SKM-1 treated with dmso at 0.1 percent for 144 hours (cell line): ENCODE results near the gene KIFC3.
A peak's percentile ranks its signal among the peaks of the same experiment; 100 is the strongest.
"Not testable (repeated sequence)": the region's sequence is repeated elsewhere in the genome, so short reads cannot be mapped to it uniquely, and the experiment has no call there.

ENCODE experiments used
- DNase-seq: peaks from one replicate; lab custom pipeline; 2025; ENCODE audit not compliant: unreplicated experiment; lab: John Stamatoyannopoulos, UW

The KIFC3 gene, protein sequence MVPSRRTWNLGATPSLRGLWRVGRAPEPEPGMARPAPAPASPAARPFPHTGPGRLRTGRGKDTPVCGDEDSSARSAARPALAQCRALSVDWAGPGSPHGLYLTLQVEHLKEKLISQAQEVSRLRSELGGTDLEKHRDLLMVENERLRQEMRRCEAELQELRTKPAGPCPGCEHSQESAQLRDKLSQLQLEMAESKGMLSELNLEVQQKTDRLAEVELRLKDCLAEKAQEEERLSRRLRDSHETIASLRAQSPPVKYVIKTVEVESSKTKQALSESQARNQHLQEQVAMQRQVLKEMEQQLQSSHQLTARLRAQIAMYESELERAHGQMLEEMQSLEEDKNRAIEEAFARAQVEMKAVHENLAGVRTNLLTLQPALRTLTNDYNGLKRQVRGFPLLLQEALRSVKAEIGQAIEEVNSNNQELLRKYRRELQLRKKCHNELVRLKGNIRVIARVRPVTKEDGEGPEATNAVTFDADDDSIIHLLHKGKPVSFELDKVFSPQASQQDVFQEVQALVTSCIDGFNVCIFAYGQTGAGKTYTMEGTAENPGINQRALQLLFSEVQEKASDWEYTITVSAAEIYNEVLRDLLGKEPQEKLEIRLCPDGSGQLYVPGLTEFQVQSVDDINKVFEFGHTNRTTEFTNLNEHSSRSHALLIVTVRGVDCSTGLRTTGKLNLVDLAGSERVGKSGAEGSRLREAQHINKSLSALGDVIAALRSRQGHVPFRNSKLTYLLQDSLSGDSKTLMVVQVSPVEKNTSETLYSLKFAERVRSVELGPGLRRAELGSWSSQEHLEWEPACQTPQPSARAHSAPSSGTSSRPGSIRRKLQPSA

DNA sequence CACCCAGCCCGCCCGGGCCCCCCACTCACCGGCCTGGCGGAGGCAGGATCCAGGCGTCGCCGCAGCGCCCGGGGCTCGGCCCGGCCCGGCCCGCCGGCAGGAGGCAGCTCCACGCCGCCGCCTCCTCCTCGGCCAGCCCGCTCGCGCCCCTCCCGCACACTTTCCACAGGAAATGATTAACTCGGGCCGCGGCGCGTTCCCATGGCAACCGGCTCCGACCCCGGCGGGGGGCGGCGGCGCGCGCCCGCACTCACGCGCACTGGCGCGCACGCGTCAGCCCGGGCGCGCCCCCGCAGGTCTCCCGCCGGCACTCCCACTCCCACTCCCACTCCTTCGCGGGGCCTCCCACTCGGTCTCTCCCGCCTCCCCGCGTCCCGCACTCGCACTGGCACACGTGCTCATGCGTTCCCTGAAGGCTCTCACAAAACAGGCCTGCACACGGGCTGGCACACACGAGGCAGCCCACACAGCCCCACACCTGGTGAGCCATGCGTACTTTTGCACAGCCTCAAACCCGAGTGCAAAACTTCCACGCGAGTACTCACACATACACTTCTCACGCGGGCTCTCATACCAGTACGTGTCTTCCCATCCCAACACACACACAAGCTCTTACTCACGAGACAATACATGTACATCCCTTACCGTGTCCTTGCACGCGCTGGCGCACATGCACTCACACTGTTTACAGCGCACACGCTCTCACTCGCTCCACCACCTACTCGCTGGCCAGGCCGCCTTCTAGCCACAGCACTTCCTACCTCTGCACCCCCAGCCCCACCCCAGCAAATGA is at the start of gene KIFC3:
Gene KIFC3, minus strand, starts transcription at position 151 of the 793 bp plus-strand sequence. CDS start 4,248 bp downstream, outside the sequence.
- DNase-seq = peak; percentile 44

DNA sequence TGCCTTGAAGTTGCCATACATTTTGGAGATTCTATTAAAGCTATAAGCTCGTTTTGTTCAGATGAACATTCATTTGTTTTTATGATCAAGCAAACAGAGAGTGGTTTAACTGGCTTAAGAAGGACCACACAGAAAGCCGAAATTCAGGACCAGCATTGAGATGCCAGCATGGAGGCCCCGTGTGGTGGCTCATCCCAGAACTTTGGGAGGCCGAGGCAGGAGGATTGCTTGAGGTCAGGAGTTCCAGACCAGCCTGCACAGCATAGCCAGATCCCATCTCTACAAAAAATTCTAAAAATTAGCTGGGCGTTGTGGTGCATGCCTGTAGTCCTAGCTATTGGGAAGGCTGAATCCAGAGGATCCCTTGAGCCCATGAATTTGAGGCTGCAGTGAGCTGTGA is 45.9 kb upstream of the KIFC3 start:
- DNase-seq = no peak

DNA sequence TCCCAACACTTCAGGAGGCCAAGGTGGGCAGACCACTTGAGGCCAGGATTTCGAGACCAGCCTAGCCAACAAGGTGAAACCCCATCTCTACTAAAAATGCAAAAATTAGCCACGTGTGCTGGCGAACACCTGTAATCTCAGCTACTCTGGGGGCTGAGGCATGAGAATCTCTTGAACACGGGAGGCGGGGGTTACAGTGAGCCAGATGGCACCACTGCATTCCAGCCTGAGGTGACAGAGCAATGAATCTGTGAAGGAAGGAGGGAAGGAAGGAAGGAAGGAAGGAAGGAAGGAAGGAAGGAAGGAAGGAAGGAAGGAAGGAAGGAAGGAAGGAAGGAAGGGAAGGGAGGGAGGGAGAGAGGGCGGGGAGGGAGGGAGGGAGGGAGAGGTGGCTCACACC is 44.6 kb upstream of the KIFC3 start:
- DNase-seq = not testable (repeated sequence)

DNA sequence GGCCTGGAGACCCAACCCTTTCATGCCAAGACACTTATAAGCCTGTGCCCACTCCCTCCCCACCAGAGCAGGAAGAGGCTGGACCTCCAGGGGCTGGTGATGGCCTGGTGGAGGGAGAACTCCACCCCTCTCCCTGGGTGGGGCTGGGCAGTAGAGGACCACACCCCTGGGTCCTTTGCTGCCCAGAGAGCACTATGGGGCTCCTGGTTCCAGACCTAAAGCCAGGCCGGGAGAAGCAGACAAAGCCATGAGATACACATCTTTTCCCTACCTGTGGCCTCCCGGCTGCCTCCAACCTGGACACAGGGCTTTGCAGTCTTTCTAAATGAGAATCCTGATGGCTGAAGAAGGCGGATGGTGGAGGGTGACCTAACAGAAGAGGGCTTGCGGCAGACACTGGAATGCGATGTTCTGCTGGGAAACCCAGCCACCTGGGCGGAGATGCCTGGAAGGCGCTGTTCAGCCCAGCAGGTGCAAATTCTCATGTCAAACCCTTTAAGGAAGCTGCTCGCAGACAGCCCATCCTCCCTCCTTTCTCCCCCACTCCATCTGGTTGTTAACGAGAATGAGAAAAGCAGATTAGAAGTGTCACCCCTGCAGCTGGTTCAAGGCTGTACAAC is 43.9 kb upstream of the KIFC3 start:
- no peak for DNase-seq

DNA sequence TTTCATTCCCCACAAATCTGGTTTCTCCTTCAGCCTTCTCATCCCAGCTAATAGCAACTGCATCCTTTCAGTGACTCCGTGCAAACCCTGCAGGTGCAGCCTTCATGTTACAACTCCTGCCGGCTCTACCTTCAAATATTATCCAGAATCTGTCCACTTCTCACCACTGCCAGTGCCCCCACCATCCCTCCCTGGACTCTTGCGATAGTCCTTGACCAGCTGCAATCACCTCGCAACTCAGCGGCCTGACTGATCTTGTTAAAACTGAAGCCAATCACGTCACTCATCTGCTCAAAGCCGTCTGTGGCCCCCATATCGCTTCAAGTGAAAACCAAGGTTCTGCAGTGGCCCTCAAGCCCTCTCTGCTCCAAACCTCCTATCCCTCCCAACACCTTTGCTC is 42.8 kb upstream of the KIFC3 start:
- DNase-seq = no peak

DNA sequence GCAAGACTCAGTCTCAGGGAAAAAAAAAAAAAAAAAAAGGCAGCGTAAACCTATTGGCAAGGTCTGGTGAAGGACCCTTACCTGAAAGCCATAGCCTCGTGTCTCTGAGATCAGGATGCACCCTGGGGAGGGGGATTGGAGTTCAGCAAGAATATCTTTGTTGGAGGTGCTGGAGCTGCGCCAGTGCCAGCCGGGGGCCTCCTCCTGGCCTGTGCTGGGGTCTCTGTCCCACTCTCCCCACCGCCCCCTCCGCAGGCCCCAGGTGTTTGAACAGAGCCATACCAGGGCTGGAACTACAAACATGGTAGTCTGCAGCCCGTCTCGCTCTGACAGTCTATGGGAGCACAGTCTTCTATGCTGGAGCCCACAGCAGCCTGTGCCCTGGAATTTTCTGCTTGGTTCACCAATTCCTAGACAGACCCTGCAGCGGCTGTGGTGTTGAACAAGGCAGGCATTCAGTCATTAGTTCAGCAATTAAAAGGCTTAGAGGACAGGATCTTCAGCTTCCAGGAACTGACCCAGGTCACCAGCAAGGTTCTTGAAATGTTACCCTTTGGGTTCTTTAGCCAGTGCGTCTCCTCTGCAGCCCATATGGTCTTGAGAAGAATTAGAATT is 42.2 kb upstream of the KIFC3 start:
- DNase-seq = no peak

DNA sequence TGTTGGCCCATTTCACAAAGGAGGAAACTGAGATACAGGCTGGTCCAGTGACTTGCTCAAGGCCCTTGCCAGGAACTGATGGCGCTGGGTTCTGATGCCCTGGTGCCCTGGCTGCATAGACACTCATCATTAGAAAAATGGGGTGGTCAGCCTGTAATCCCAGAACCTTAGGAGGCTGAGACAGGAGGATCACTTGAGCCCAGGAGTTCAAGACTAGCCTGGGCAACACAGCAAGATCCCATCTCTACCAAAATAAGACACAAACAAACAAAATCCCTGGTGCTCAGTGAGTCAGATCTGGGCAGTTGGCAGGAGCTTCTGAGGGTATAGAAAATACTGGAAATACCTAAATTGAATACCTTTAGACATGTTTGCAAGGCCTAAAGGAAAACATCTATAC is 41.1 kb upstream of the KIFC3 start:
- DNase-seq = no peak

DNA sequence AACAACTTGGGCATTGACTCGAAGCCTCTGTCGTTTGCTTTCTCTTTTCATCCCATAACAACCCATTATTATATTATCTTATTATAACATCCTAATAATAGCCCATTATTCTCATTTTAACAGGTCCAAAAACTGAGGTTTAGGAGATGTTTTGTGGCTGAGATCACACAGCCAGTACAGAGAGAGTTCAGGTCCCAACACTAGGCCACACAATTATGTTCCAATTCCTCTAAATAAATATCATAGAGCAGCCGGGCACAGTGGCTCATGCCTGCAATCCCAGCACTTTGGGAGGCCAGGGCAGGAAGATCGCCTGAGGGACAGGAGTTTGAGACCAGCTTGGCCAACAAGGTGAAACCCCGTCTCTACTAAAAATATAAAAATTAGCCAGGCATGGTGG is 40.3 kb upstream of the KIFC3 start:
- DNase-seq = no peak

DNA sequence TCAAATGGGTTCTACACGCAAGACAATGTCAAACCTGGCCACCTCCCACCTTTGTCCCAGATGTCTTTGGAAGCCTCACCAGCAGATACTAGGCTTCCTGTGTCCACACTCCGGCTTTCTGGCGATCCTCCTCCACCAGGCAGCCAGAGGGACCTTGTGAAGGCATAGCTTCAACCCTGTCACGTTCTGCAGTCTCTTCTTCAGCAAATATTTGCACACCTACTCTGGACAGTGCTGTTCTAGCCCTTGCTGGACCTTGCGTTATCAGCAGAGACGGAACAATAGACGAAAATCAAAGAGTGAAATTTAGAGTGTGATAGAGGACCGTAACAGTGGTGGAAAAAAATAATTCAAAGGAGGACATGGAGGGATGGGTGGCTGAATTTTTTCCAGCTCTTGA is 38.5 kb upstream of the KIFC3 start:
- no peak for DNase-seq

DNA sequence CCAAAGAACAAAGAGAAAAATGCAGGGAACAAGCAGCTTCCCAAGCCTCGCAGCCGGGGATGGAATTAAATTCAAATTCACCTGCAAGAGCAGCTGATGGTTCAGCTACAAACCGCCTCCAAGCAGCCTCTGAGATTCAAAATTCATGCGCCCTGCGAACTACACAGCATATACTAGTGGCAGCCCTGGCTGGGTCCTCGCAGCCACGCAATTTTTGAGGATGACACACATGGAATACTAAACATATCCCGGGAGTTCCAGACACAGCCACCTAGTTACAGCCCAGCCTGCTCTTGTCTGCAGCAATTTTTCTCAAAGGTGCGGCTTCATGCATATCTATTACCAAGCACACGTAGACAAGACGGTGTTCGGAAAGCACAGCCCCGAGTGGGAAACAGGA is 35.9 kb upstream of the KIFC3 start:
- DNase-seq = no peak

DNA sequence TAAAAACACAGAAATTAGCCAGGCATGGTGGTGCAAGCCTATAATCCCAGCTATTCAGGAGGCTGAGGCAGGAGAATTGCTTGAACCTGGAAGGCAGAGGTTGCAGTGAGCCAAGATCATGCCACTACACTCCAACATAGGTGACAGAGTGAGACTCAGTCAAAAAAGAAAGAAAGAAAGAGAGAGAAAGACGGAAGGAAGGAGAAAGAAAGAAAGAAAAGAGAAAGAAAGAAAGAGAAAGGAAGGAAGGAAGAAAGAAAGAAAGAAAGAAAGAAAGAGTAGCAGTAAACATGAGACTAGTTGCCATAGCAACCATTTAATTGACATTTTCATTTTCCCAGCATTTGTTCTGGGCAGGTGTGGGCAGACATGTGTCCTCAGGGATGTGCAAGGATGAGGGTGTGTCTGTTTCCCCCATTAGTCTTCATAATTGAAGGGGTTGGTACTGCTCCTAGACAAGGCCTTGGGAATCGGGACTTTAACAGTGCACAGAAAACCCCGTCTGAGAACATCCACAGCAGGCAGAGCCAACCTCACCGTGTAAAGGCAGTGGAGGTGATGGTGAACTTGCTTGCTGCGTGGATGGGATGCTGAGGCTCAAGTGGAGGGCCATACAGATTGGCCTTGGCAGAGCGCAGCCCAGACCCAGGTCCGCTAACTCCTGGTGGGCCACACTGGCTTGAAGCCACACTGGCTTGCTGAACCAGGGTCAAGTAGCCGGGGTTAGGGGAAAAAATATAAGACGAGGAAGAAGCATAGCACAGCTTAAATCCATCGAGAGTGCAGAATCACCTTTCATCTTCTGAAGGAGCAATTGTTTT is 35.2 kb upstream of the KIFC3 start:
- DNase-seq = no peak

DNA sequence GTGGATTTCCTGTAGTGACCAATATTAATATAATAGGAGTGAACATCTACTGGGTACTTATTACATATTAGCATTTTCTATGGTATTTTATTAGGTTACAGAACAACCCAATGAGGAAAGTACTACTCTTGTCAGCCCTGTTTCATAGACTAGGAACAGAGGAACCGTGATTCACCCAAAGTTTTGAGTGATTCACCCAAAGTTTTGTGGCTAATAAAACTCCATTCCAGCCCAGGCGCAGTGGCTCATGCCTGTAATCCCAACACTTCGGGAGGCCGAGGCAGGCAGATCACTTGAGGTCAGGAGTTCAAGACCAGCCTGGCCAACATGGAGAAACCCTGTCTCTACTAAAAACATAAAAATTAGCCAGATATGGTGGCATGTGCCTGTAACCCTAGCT is 33.1 kb upstream of the KIFC3 start:
- DNase-seq = not testable (repeated sequence)

DNA sequence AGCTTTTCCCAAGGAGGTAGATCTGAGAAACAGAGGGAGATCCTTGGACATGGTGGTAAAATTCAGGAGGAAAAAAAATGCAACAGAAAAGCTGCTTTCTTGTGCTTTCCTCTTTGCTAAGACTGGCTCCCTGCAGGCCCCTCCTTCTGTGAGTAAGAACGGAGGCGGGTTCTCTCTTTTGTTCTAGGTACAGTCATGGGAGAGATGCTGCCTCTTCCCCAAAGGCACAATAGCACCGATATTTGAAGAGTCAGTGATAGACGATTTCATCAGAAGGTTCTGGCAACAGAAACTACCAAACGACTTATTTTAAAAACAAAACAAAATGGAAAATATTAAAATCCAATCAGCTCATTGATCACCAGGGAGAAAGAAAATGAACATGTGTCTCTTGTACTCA is 32.6 kb upstream of the KIFC3 start:
- DNase-seq = no peak

DNA sequence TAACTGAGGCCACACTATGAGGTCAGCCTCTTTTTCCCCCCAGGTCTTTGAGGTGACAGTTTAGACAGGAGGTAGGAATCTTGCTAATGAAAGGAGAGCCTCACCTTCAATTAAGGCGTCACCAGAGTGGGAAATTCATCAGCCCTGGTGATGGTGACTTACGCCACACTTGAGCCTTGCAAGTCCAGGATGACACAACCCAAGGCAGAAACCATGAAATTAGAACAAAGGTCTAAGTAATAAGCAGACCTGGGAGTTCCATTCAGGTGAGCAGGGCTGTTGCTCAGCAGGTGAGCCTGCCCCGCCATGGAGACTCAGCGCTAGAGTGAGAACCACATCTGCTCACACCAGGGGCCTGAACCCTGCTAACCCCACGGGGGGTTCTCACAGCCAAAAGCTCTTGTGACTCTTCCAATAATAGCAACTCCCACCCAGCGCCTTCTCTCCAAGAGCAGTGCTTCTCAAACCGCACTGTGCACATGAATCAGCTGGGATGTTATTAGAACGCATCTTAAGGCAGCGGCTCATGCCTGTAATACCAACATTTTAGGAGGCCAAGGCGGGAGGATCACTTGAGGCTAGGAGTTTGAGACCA is 28.7 kb upstream of the KIFC3 start:
- DNase-seq = no peak

DNA sequence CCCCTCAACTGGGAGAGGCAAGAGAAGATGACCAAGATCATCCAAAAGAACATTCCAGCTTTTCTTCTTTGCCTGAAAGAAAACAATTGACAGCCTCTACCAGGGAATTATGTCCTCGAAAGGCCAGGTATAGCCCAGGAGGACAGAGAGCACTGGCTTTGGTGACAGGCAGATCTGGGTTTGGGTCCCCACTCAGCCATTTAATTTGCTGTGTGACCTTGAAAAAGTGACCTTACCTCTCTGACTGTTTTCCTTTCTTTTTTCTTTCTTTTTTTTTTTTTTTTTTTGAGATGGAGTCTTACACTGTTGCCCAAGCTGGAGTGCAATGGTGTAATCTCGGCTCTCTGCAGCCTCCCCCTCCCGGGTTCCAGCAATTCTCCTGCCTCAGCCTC is 27.7 kb upstream of the KIFC3 start:
- no peak for DNase-seq

DNA sequence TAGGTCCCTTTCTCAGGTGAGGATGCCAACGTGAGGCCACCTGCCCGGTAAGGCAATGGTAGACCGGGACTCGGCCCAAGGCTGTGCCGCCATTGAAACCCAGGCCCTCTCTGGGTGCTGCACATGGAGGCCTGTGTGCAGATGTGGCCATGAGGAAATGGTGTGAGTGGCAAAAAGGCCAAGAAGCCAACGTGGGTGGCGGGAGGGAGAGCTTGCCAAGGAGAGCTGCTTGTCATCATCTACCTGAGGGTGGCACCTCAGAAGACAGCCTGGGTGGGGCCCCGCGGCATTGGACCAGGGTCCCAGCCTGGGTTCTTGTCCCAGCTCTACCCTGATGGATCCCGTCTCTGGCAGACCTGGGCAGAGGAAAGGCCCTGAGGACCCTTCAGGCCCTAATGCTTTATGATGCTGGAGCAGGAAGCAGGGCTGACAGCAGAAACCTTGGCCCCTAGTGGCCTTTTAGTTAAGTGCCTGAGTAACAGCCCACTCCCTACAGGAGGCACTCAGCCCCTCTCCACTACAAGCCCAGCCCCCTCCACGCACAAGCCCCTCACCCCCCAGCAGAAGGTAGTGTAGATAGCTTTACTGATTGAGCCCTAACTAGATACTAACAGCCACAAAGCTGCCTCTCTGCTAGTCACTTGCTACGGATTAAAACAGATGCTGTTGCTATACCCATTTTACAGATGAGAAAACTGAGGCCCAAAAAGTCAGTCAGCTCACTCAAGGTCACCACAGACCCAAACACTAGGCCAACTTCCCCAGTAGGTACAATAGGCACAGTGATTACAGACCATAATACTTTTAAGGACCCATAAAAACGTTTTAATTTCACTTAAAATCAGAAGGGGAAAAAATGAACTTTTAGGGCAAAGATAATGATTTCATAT is 26.2 kb upstream of the KIFC3 start:
- DNase-seq = no peak

DNA sequence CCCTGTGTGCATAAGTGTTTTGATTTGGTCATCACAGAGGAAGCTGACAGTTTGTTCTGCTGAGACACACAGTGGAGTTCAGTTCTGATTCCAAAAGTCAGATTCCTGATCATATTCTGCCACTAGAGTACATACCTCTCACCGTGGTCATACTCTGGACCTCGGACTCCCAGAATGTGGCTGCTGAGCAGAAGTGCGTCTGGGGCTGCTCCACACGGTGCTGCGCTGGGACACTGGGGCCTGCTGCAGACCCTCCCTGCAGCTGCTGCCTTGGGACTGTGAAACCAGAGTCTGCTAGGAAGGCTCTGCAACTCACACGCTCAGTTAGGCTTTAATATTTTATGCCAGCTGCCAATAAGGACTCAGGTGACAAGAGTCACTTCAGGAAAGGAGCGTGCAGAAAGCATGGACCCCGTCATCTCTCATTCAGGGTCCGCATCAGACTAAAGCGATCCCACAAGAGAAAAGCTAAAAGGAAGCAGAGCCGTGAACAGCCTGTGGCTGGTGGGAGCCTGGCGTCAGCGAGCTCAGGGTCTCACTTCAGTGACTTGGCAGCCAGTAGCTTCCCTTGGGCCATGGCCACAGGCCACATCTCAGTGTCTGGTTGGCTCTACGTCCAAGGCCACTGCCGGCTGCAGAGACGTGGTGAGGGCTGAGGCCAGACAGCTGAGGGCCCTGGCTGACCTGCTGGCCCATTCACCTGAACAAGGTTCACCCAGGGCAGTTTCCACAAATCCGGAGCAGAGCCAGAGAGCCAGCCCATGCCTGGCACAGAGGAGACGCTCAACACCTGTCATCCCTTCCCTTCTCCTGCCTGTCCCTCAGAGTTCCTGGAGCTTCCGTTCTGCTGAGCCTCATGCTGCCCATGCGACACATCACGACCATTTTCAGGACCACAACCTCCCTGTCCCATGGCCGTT is 24.7 kb upstream of the KIFC3 start:
- DNase-seq = no peak
